GM21515 (cell line): ENCODE data around the gene NADK.
"Not testable (repeated sequence)": the region's sequence is repeated elsewhere in the genome, so short reads cannot be mapped to it uniquely, and the experiment has no call there.

Experiments used
- ATAC-seq: cut with Tn5 transposase; IDR thresholded peaks from one replicate; pipeline ENCODE4 v1.9.1; 2021; ENCODE audit not compliant: unreplicated experiment

Gene NADK

DNA sequence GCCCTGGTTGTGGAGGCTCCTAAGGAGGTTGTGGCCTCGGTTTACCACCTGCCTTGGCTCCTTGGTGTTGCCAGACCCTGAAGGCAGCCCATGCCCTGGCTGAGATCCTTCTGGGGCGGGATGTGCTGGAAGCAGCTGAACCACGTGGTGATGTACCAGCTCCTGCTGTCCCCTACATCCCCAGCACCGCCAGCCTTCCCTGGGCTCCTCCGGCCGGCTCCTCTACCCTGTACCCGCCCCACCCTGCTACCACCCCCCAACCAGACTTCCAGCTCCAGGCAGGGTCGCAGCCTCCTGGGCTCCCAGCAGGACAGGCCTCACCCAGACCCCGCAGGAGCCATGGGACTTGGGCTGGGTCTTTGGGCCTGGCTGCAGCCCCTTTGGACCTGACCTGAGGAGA, 28.3 kb downstream of the NADK start:
- ATAC-seq: not testable (repeated sequence)

- no peak for ATAC-seq
Observed at GRCh38 chr1:1748686-1749321, 29.5 kb downstream of the NADK start.

GRCh38 chr1:1746566-1746909, 31.7 kb downstream of the NADK start:
- ATAC-seq: peak; percentile 83

DNA sequence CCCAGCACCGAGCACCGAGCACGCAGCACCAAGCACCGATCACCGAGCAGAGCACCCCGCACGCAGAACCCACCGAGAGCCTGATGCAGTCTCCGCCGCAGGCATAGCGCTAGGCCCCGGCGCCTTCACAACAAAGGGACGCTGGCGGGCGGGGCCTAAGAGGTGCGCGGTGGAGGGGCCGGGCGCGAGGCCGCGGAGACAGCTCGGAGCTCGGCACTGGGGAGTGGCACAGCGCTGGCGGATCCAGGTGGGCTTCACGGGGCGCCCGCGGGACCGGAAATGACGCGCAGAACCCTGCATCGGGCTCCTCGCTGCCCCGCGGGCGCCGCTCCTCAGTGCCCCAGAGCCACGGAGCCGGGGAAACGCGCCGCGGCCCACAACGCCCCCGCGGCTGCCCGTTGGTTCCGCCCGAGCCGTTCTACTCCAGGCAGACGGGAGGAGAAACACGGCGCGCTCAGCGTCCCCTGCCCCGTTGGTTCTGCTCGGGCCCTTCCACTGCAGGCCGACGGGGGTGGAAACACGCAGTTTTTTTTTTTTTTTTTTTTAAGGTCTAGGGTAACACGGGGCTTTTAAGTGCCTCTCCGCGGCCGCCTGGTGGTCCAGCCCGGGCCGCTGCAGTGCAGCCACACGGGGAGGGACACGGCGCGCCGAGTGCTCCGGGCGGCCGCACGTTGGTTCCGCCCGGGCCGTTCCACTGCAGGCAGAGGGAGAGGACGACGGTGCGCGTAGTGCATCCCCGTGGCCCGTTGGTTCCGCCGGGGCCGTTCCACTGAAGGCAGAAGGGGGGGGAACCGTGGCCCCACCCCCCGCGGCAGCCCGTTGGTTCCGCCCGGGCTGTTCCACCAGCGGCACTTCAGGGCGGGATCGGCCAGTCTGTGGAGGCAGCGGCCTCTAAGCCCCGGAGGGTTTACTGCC, 32.4 kb downstream of the NADK start:
- ATAC-seq: peak; percentile 65

DNA sequence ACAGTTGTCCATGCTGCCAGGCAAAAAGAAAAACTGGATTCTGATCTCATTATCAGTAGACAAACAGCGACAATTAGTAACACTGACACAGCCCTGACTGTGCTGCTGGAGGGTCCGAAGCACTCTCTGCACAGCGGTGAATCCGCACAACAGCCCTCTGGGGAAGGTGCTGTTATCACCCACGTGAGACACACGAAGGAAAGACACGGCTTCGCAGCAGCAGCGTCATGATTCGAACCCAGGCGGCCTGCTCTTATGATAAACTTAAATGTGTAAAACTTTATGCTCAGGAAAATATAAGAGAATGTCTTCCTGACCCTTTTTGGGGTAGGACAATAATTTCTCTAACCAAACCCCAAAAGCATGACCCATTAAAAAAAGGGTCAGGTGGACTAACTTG, 35.7 kb downstream of the NADK start:
- not testable (repeated sequence) for ATAC-seq

- not testable (repeated sequence) for ATAC-seq
Observed at GRCh38 chr1:1741013-1741412, 37.3 kb downstream of the NADK start.

DNA sequence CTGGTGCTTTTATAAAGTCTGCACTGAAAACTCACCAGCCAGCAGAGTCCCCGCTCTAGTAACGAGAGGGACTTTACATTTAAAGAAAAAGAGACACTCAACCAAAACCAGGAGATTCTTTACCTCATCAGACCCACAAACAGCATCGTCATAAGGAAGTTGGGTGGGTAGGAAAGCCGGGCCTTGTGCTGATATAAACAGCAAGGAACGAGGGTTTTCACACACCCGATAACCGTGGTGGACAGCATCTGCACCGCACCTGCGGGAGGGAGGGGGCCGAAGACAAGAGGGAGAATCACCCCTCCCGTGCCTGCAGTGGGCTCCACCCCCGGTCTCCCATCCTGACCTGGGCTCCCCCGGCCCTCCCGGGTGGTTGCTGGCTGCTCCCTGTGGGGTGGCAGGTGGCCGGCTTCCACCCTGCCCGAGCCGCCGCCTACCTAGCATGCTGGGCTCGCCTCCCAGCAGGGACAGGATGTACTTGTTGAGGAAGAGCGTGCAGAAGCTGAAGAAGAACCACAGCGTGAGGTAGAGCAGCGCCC, 39.4 kb downstream of the NADK start:
- not testable (repeated sequence) for ATAC-seq

DNA sequence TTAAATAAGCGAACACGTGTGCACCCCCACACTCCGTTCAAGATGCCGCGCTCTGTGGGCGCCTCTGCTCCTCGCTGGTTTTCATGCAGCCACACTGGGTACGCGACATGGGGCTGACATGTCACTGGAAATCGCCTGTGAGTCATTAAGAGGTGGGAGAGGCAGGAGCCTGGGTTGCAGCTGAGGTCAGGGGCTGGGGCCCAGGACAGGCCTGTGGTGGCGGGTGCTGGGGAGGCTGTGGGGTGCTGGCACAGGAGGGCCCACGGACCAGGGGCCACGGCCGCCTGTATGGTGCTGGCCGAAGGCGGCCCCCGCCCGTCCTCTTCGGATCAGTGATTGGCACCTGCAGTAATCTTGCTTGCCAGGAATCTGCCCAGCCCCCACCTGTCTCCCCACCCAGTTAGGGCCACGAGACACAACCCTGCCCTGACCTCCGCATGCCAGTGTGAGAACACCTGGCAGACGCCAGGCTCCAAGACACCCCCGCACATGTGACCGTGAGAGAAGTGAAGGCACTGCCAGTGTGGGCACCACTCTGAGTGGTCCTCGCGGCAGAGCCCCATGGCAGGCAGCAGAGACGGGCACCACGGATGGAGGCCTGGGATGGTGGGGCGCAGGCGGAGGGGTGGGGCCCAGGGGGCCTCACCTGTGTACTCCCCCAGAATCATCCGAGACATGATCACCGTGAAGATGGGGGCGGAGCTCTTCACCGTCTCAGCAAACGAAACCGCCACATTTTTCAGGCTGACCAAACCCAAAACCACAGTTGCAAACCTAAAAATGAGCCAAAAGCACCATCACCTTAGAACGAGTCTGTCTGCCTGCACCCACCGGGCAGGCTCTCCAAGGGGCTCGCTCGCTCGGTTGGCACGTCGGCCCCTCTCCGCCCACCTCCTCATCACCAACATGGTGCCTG, 40.3 kb downstream of the NADK start:
- not testable (repeated sequence) for ATAC-seq

GRCh38 chr1:1732381-1732780, 45.9 kb downstream of the NADK start:
- ATAC-seq: no peak

DNA sequence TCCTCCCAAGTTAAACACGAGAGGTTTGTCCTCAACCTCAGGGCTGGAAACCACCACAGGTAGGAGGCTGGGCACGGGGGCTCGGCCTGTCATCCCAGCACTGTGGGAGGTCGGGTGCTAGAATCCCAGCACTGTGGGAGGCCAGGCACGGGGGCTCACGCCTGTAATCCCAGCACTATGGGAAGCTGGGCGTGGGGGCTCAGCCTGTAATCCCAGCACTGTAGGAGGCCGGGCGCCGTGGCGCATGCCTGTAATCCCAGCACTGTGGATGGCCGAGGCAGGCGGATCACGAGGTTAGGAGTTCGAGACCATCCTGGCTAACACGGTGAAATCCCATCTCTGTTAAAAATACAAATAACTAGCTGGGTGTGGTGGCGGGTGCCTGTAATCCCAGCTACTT, 47.4 kb downstream of the NADK start:
- ATAC-seq: no peak

DNA sequence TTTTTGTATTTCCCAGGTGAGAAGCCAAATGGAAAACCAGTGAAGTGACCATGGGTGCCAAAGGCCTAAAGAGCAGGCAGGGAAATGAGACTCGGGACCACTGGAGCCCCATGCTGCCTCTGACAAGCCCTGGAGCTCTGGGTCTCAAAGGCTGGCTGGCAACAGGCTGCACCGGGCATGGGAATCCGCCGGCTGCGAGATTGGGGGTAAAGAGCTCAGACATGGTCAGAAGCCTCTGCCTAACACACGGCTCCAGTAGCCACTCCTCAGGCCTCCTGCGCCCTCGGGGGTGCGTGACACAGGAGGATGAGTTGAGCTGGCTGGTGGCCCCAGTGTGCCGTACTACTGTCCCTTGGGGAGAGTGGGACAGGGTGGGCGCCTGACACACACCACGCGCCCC, 48.0 kb downstream of the NADK start:
- ATAC-seq: not testable (repeated sequence)

DNA sequence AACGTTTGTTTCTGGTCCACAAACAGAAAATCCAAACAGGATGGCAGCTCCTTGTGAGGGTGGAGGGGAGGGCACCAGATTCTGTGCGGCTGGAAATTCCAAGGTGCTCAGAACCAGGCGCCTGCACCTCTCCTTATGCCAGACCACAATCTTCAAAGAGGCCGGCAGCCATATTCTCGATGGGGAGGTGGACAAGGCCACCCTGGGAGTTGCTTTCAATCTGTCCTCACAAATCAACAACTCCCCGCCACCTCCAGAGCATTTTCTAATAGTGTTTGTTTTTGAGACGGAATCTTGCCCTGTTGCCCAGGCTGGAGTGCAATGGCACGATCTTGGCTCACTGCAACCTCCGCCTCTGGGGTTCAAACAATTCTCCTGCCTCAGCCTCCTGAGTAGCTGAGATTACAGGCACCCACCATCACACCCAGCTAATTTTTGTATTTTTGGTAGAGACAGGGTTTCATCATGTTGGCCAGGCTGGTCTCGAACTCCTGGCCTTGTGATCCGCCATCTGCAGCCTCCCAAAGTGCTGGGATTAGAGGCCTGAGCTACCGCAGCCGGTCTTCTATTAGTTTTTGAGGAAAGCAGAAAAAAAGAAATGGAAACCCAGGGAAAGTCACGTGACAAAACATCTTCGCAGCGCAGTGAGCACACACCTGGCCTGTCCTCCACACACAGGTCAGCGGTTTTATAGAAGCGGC, 49.0 kb downstream of the NADK start:
- ATAC-seq: not testable (repeated sequence)

- ATAC-seq: not testable (repeated sequence)
Observed at GRCh38 chr1:1728308-1729005, 49.8 kb downstream of the NADK start.

GRCh38 chr1:1727131-1727651, 51.1 kb downstream of the NADK start:
- not testable (repeated sequence) for ATAC-seq

DNA sequence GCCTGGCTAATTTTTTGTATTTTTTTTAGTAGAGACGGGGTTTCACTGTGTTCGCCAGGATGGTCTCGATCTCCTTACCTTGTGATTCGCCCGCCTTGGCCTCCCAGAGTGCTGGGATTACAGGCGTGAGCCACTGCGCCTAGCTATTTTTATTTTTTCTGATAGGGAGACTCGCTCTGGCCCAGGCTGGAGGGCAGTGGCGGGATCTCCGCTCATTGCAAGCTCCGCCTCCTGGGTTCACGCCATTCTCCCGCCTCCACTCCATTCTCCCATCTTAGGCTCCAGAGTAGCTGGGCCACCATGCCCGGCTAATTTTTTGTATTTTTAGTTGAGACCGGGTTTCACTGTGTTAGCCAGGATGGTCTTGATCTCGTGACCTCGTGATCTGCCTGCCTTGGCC, 52.2 kb downstream of the NADK start:
- not testable (repeated sequence) for ATAC-seq

- ATAC-seq: peak; percentile 92
Observed at GRCh38 chr1:1724035-1724864, 54.0 kb downstream of the NADK start, which contains the start of gene CDK11A. TSS of gene CDK11A (minus strand) at chr1:1724357. CDS start at chr1:1722818, 1,539 bp downstream.

DNA sequence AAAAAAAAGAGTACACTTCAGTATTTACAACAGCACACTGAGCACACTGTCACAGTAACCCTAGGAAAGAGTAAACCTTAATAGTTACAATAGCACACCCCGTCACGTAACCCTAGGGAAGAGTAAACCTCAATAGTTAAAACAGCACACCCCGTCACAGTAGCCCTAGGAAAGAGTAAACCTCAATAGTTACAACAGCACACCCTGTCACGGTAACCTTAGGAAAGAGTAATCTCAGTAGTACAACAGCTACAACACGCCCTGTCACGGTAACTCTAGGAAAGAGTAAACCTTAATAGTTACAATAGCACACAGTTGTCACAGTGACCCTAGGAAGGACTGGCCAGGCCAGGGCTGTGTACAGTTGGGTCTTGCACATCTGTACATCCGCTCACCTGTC, 57.1 kb downstream of the NADK start:
- no peak for ATAC-seq

DNA sequence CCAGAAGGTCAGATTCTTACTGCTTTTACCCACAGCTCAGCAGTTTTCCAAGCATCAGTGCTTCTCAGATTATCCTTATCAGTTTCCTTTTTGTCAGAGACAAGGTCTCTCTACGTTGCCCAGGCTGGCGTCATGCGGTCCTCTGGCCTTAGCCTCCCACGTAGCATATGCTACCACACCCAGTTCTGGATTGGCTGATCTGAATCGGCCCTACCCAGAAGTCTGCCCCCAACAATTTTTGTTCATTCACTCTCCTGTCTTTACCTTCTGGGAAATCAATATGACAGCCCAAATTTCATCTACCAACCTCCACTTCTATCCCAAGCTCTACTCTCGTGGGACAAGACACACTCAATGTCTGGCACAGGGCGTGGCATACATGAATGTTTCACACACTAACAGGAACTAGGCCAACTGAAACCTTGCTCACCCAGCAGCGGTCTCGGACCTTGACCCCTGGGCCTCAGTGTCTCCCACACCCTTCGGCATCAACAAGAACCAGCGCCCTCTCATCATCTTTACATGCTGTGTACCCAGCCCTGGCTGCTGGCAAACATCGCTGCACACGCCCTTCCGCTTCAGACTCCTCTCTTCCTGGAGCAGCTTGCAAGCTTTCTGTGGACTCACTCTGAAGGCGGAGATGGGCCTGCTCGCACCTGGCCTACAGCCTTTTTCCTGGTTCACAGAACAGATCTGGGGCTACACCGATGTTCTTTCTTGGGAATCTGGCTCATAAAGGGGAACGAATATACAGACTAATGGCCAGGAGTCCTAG, 63.0 kb downstream of the NADK start:
- ATAC-seq: not testable (repeated sequence)
